Fibroblast of lung (primary cell): ENCODE measurements around the gene BCL7C. TPM values are rescaled to one million over a fixed set of nuclear protein-coding genes. Genes with fewer than 3 reads are reported as not detected.

Source experiments
- DNase-seq, 2 donors: peaks; one replicate each; pipeline versions ENCODE4 v3.0.0 to v3.0.0-alpha.2; 2010; ENCODE audit warnings: low read depth in 2 of 2
- H2AFZ ChIP-seq: 2 replicates; pipeline ENCODE4 v1.5.1; 2012; ENCODE audit warnings: low read length, control low read depth, inconsistent platforms
- H3K27ac ChIP-seq: 2 replicates; pipeline ENCODE4 v1.5.1; 2011; ENCODE audit warnings: low read length, control low read depth; ENCODE audit not compliant: insufficient read depth
- H3K27me3 ChIP-seq: 2 replicates; pipeline ENCODE4 v1.5.1; 2011; ENCODE audit warnings: mild to moderate bottlenecking, low read length; ENCODE audit not compliant: control insufficient read depth, insufficient read depth
- H3K36me3 ChIP-seq: 2 replicates; pipeline ENCODE4 v1.5.1; 2011; ENCODE audit warnings: low read length; ENCODE audit not compliant: control insufficient read depth, insufficient read depth
- H3K4me1 ChIP-seq: 2 replicates; pipeline ENCODE4 v1.5.1; 2011; ENCODE audit warnings: low read length; ENCODE audit not compliant: control insufficient read depth, insufficient read depth; ENCODE audit errors: extremely low read depth
- H3K4me2 ChIP-seq: 2 replicates; pipeline ENCODE4 v1.5.1; 2011; ENCODE audit warnings: low read length, control low read depth; ENCODE audit not compliant: insufficient read depth; ENCODE audit errors: extremely low read depth
- H3K4me3 ChIP-seq, 4 experiments: fragments of 200-600 bp in 1 of 4; sonication (generic) in 1 of 4; replicated peaks in 1 of 4; 2 replicates each; pipeline ENCODE4 v1.5.1; 2011 to 2016; ENCODE audit warnings: low read length in 4 of 4, low read depth in 3 of 4, mild to moderate bottlenecking in 3 of 4, control low read depth in 2 of 4, inconsistent platforms in 1 of 4, mixed read lengths in 1 of 4; ENCODE audit not compliant: insufficient read depth in 1 of 4; ENCODE audit errors: control extremely low read depth in 1 of 4
- H3K79me2 ChIP-seq: 2 replicates; pipeline ENCODE4 v1.5.1; 2012; ENCODE audit warnings: mild to moderate bottlenecking, low read length, inconsistent platforms; ENCODE audit not compliant: control insufficient read depth, insufficient read depth
- H3K9ac ChIP-seq: 2 replicates; pipeline ENCODE4 v1.5.1; 2011; ENCODE audit warnings: mild to moderate bottlenecking, low read length, control low read depth; ENCODE audit not compliant: insufficient read depth
- H3K9me3 ChIP-seq: 2 replicates; pipeline ENCODE4 v1.5.1; 2012; ENCODE audit warnings: low read depth, low read length; ENCODE audit not compliant: control insufficient read depth, insufficient read depth
- H4K20me1 ChIP-seq: 2 replicates; pipeline ENCODE4 v1.5.1; 2011; ENCODE audit warnings: low read length; ENCODE audit not compliant: control insufficient read depth, insufficient read depth; ENCODE audit errors: extremely low read depth
- CTCF ChIP-seq, 2 donors: IDR thresholded peaks in 1 of 2; conservative IDR thresholded peaks in 1 of 2; 1 replicate in 1 of 2; 2 replicates in 1 of 2; pipeline ENCODE4 v1.5.1; 2011 to 2012; ENCODE audit warnings: low read length in 2 of 2, control low read depth in 1 of 2, inconsistent platforms in 1 of 2, low read depth in 1 of 2, mild to moderate bottlenecking in 1 of 2
- EZH2 ChIP-seq: IDR thresholded peaks from 2 replicates; pipeline ENCODE4 v1.5.1; 2012; ENCODE audit warnings: low read length, control low read depth, mild to moderate bottlenecking; ENCODE audit errors: missing control alignments
- polyA plus RNA-seq, 2 donors: library from polyadenylated mRNA; depleted of rRNA in 1 of 2; stranded (reverse) in 1 of 2; unstranded in 1 of 2; fragments of >200 nt; gene quantifications; 2 replicates each; pipeline ENCODE4 v1.2.1, GENCODE V29; 2011 to 2012; ENCODE audit warnings: missing spikeins in 1 of 2
- total RNA-seq: library from RNA; depleted of rRNA; stranded (reverse); fragments of >200 nt; gene quantifications from 2 replicates; pipeline ENCODE4 v1.2.1, GENCODE V29; 2014

Gene BCL7C
- total and polyA plus RNA-seq, 2 donors (not counting 1 experiment from before 2014, with no cell fraction given) = 25.6 to 28.2 TPM

GRCh38 chr16:30896889-30897733 lies 3.2 kb upstream of the BCL7C start:
- Histone ChIP-seq H3K4me3 (peak overlapping the region; percentile 52 to 80 (median 62)), H3K27ac (peak overlapping the region; percentile 96), H3K36me3 (peaks cover 1% of the 10 kb centered on the region), H3K9ac (peak overlapping the region; percentile 81), H2AFZ (no peak overlapping the region), H3K4me1 (peaks cover 26% of the 10 kb centered on the region), H3K9me3 (no peaks in the 10 kb centered on the region), H4K20me1 (no peaks in the 10 kb centered on the region), H3K79me2 (peaks cover 12% of the 10 kb centered on the region), H3K4me2 (peak overlapping the region; percentile 80), H3K27me3 (no peaks in the 10 kb centered on the region)
- DNase-seq = peak; percentile 89
- no peak for TF ChIP-seq CTCF (conservative IDR thresholded peaks at IDR 0.05 in 1 of 2, IDR thresholded peaks at IDR 0.05 in 1 of 2; ENCODE audit: low read depth in 1 of 2, low read length in 2 of 2)
- TF ChIP-seq EZH2 = no peak

GRCh38 chr16:30896261-30896888 lies 2.5 kb upstream of the BCL7C start, which contains the start of gene CTF1:
TSS of gene CTF1 (plus strand) at chr16:30896614. CDS start at chr16:30896644, 30 bp downstream.
- peak; percentile 88 for DNase-seq
- H3K36me3 ChIP-seq = peaks cover 1% of the 10 kb centered on the region
- H3K27me3 ChIP-seq = no peaks in the 10 kb centered on the region
- peak within 1 kb of the TSS; percentile 88 for H3K4me2 ChIP-seq
- peak within 1 kb of the TSS; percentile 52 to 80 (median 62) for H3K4me3 ChIP-seq
- no peaks in the 10 kb centered on the region for H4K20me1 ChIP-seq
- no peaks in the 10 kb centered on the region for H3K9me3 ChIP-seq
- peaks cover 12% of the 10 kb centered on the region for H3K79me2 ChIP-seq
- peaks cover 26% of the 10 kb centered on the region for H3K4me1 ChIP-seq
- peak within 1 kb of the TSS; percentile 96 for H3K27ac ChIP-seq
- peak within 1 kb of the TSS; percentile 81 for H3K9ac ChIP-seq
- H2AFZ ChIP-seq = peak within 1 kb of the TSS; percentile 11
- TF ChIP-seq EZH2 = no peak
- no peak for TF ChIP-seq CTCF (conservative IDR thresholded peaks at IDR 0.05 in 1 of 2, IDR thresholded peaks at IDR 0.05 in 1 of 2; ENCODE audit: low read depth in 1 of 2, low read length in 2 of 2)

GRCh38 chr16:30895627-30896260 lies 1.9 kb upstream of the BCL7C start:
- H3K9me3 ChIP-seq = no peaks in the 10 kb centered on the region
- peak overlapping the region; percentile 52 to 80 (median 62) for H3K4me3 ChIP-seq
- peaks cover 1% of the 10 kb centered on the region for H3K36me3 ChIP-seq
- H3K27ac ChIP-seq = peak overlapping the region; percentile 96
- H3K4me2 ChIP-seq = peak overlapping the region; percentile 88
- no peaks in the 10 kb centered on the region for H3K27me3 ChIP-seq
- no peak for DNase-seq
- peak overlapping the region; percentile 11 for H2AFZ ChIP-seq
- no peak for TF ChIP-seq CTCF (conservative IDR thresholded peaks at IDR 0.05 in 1 of 2, IDR thresholded peaks at IDR 0.05 in 1 of 2; ENCODE audit: low read depth in 1 of 2, low read length in 2 of 2)
- TF ChIP-seq EZH2 = no peak
- H3K9ac ChIP-seq = peak overlapping the region; percentile 81
- H3K79me2 ChIP-seq = peaks cover 12% of the 10 kb centered on the region
- no peaks in the 10 kb centered on the region for H4K20me1 ChIP-seq
- peaks cover 24% of the 10 kb centered on the region for H3K4me1 ChIP-seq
